GM19193 (cell line): ENCODE data around the gene EMC8.

ENCODE experiments used
- POLR2A ChIP-seq: IDR thresholded peaks from 4 replicates; pipeline ENCODE4 v1.6.1; 2011; ENCODE audit not compliant: insufficient read depth, insufficient read length; ENCODE audit errors: extremely low read depth

EMC8 gene

DNA sequence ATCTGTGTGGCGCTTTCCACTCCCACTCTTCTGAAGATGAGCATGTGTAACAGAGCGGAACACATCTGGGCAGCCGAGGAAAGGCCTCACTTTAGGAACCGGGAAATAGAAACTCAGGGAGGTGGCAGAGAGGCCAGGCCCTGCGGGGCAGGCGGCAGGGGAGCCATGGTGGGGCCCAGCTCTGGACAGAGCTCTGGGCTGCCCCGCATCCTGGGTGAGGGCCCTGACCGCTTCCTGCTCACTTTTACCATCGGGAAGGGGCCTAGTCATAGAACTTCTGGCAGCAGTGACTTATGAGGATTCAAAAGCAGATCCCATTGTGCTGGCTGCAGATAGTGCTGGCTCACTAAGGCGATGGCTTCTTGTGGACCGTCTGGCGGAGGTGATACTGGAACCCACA, 22.8 kb upstream of the EMC8 start:
- TF ChIP-seq POLR2A, result no peak

DNA sequence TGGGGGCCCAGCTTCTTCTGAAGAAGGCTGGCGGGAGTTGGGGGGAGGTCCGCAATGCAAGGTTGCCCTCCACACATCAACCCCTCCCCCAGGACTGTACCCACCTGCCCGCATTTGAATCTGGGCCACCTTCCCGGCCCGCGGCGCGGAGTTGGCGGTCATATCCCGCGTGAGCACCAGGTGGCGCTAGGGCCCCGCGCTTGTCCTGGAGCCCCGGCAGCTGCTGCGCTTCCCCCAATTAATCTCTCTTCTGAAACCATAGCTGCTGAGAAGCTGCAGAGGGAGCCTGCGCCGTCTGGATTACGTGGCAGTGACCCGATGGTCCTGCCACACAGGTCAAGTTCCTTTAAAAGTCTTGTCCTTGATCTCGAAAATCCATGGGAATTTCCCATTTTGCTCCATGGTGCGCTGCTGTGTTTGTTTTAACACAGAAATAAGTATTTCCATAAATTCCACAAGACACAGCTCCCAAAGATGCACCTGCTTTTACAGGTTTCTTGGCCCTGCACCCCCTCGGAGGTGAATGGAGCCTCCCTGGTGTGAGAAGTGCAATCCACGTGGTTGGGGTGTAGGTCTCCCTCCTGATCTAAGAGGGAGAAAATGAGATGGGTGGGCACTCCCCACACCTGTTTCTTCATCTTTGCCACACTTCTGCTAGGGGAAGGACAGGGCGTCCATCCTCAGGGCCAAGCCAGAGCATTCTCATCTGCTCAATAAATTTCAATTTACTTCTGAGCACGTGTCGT, 22.2 kb upstream of the EMC8 start:
- TF ChIP-seq POLR2A, result no peak

DNA sequence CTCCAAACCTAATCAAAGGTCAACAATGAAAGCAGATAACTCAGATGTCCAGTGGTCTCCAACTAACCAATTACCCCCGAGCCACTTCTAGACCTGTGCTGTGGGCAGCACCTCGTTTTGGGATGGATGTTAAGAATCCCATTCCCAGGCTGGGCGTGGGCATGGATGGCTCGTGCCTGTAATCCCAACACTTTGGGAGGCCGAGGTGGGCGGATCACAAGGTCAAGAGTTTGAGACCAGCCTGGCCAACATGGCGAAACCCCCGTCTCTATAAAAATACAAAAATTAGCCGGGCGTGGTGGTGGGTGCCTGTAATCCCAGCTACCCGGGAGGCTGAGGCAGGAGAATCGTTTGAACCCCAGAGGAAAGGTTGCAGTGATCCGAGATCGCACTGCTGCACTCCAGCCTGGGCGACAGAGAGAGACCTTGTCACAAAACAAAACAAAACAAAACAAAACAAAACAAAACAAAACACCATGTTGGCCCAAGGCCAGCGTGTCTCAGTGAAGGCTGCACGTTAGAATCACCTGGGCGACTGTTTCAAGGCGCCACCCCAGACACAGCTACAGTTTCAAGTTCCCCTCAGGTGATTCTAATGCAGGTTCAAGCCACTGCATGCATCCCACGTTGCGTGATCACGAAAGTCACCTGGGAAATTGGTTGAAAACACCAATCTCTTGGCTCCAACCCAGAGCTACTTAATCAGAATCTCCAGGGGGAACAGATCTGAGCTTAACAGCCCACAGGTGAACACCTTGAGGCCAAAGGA, 21.4 kb upstream of the EMC8 start:
- no peak for TF ChIP-seq POLR2A

DNA sequence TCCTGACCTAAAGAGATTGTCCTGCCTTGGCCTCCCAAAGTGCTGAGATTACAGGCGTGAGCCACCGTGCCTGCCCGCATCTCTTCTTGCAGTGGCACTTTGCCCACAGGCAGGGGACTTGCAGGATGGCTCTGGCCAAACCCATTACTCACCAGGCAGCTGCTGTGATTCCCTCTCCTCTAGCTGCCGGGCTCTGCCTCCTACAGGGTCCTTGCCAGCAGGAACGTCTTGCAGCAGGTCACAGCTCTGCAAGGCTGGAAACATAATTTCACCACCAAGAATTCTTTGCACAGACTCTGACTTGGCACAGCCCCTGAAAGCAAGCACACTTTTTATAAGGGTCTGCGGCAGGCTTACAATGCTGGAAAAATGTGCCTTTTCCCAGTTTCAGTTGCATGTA, 20.4 kb upstream of the EMC8 start:
- no peak for TF ChIP-seq POLR2A

DNA sequence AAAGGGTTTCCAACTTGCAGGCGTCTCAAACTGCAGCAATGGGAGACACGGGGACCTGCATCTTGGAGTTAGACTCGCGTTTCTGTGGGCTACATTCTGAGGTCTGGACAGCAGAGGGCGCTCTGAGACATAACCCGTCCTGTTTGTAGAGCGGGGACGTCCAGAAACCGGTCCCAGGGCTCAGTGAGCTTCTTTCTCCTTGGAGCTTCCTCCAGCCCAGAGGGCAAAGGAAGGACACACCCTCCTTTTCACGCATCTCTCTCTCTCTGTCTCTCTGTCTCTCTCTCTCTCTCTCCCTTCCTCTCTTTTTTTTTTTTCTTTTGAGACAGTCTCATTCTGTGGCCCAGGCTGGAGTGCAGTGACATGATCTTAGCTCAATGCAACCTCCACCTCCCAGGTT, 19.9 kb upstream of the EMC8 start:
- TF ChIP-seq POLR2A, result no peak

DNA sequence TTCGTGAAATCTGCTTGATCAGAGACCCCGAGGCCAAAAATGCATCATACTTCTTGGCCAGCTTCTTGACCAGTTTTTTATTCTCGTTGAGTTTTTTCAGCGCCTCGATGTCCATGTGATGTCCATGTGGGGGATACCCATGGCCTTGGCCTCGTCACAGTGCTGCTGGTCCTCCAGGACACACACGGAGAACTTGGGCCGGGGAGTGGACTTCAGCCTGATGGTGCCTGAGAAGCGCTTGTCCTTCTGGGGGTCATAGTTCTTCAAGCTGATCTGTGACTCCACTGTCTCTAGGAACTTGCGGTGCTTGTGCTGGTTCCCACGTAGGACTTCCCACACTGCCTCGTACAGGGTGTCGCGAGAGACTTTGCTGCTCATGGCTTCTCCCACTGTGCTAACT, 16.8 kb upstream of the EMC8 start:
- no peak for TF ChIP-seq POLR2A

DNA sequence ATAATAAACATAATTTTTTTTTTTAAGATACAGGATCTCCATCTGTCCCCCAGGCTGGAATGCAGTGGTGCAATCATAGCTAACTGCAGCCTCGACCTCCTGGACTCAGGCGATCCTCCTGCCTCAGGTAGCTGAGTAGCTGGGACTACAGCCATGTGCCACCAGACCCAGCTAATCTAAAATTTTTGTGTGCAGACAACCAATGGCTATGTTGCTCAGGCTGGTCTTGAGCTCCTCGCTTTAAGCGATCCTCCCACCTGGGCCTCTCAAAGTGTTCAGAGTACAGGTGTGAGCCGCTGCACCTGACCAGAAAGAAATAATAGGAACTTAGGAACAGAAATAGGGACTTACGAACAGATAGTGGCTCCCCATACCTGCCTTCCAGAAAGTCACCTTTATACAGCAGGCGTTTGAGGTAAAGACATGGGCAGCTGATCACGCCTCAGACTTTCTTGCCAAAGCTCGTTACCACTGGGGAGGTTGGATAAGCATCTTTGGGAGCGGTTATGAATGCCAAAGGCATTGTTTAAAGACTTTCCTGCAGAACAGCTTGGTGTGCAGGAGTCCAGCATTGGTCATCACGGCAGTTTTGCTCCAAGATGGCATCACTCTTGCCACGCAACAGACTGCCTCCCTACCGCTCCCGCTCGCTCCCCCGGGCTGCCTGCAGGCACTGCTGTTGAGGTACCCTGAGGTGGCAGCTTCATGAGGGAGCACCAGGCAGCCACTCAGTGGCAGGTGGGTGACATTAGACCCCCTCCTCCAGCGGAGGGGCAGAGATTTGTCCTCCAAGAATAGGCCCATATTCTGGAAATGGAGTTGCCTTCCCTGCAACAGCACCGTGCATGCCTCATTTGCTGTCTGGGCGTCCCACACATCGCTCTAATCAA, 13.7 kb upstream of the EMC8 start:
- TF ChIP-seq POLR2A, result no peak

DNA sequence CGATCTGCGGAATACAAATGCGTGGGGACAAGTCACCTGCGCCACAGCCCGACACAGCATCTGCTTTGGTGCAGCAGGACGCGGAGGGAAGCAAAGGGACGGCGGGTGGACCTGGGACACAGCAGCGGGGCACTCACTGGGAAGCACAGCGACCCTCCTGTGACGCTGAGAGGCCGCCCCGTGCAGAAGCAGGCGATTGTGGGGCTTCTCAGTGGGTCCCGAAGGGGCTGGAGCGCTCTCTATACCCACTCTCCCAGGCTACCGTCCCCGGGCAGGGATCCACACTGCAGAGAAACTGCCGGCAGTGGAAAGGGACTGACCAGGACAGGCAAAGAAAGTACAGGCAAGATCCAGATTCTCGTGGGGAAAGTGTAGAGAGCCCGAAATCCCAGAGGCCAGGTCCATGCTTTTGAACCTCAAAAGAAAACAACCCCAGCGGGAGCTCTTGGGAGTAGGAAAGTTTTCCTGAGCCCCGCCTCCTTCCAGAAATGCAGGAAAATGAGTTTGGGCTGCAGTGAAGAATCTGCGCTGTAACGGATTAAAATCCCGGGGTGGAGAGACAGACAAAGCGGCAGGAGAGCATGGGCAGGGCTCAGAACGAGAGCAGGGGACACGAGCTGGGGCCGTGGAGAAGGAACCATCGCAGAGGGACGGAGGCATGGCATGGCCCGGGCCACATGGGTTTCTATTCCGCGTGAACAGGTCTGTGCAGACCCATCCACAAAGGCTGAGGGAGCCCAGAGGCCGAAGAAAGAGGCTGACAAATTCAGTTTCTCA, 12.9 kb upstream of the EMC8 start:
- TF ChIP-seq POLR2A, result no peak

DNA sequence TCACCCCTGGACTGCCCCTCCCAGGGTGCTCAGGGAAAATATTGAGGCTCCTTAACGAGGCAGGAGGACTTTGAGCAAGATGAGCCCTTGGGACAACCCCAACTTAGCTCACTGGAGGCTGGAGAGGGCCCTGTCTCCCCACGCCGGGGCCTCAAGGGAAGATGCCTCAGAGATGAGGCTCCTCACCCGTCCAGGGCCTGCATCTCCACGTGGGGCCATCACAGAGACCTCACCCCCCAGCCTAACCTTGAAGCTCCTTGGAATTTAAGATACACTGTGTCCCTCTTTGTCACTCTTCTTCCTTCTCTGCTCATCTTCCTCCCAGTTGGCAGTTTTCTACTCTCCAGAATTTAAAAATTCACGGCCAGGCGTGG, 11.4 kb upstream of the EMC8 start:
- no peak for TF ChIP-seq POLR2A

DNA sequence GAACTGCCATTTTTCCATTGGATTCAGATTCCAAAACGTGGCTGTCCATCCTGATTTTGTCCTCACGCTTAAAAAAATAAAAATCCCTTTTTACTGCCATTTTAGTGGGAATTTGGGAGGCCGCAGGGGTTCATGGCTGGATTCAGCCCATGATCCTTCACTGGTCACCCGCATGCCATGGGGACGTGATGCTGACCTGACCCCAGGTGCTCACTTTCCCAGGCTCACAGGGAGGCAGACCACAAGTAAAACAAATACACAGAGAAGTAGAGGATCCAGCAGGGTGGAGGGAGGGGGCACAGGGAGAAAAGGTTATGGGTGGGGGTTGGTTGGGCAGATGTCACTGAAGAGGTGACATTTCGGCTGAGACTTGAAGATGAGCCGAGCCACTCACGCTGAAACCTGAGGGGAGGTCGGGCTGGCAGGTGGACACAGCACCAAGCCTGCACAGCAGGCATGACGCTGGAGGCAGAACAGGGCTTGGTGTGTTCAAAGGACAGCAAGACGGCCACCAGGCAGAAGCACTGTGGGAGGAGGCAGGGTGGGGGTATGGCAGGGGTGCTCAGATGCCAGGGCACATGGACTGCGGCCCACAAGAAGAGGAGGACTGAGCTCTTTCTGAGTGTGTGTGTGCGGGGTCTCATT, 10.9 kb upstream of the EMC8 start:
- TF ChIP-seq POLR2A, result no peak

DNA sequence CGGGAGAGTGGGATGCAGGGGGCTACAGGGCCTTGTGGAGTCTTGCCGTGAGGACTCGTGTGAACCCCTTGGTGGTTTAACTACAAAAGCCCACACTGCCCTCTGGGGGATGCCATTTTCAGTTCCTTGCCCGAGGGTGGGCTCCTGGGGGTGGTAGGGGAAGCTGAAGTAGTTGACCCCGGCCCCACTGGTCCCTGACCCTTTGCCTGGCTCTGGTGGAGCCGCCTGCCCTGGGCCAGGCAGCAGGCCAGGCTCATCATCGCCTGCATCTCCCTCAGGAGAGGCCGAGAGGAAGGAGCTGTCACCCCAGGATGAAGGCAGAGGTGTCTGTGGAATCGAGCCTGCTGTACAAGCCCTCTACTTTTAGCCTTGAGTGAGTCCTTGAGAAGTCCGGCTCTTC, 10.3 kb upstream of the EMC8 start:
- TF ChIP-seq POLR2A, result no peak

DNA sequence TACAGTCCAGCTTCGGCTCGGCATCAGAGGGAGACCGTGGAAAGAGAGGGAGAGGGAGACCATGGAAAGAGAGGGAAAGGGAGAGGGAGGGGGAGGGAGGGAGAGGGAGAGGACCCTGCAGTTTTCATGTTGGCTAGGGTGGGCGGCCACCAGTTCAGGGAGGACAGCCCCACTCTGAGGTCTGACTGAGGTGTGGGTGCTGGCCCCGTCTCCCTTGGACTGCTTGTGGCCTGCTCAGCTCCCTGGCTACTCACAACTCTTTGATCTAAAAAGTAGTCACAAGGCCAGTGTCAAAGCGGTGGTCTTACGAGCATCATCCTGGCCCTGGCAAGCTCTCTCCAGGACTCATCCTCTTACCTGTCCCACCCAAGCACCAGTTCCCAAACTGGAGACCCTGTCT, 9.6 kb upstream of the EMC8 start:
- TF ChIP-seq POLR2A, result no peak

DNA sequence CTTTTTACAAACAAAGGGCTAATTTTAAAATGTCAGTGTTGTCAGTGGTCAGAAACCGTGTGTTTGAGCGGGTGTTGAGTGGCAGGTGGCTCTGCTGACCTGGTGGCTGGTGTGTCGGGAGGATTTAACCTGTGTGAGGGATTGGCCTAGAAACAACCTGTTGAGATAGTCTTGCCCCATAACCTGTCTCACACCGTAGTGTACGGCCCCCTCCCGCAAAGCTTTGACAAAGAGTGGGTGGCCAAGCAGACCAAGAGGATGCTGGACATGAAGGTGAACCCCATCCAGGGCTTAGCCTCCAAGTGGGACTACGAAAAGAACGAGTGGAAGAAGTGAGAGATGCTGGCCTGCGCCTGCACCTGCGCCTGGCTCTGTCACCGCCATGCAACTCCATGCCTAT, 7.2 kb upstream of the EMC8 start:
- TF ChIP-seq POLR2A, result no peak

DNA sequence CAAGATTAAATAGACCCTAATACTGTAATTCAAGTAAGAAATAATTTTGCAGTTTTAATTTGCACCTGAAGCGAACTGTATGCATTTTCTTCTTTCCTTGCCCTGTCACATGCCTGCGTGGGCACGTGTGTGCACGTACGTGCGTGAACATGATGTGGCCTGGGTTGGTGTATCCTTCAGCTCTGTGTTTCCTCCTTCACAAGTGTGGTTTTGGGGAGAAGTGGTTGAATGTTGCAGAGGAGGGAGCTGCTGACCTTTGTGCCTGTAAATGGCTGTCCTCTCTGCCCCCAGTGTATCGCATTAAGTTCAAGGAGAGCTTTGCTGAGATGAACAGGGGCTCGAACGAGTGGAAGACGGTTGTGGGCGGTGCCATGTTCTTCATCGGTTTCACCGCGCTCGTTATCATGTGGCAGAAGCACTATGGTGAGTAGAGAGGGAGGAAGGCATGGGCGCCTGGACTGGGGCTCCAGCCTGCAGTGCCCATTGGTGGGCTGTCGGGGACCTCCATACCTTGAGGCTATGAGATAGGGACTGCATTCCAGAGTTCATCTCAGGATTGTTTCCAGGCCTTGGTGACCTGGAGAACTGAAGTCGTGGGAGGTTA, 6.2 kb upstream of the EMC8 start:
- no peak for TF ChIP-seq POLR2A

DNA sequence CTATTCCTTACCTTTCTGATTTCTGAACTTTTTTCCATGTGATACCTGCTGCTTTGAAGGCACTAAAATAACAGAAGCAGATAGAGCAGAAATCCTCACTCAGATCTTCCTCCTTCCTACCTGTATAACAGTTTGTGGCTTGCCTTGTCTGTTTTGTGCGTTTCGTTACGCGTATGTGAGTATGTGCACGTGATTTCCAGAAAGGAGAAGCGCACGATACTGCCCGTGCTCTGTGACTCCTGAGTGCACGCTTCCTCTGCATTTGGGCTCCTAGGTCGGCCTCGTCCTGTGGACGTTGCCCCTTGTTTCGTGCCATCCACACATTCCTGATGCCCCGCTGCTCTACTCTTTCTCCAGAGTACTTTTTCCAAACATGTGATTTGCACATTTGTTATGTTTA, 4.2 kb upstream of the EMC8 start:
- TF ChIP-seq POLR2A, result no peak

DNA sequence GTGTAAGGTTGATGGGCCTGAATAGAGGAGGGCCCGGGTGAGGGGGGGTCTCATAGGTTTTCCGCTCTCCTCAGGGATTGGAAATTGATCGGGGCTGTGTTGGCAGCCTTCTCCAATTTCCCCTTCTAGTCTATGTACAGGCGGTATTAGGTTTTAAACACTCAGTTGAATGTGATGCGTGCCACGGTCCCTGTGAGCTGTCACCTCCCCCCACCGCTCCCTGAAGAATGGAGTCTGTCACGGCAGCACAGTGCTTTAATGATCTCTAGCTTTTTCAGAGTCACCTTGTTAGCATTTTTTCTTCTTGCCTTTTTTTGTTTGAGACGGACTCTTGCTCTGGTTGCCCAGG, 951 bp upstream of the EMC8 start:
- no peak for TF ChIP-seq POLR2A
